Endothelial cell of umbilical vein (primary cell): ENCODE measurements around the gene MEGF10. TPM values are rescaled to one million over a fixed set of nuclear protein-coding genes. Genes with fewer than 3 reads are reported as not detected.

Source experiments
- BruUV-seq: library from RNA; stranded (reverse); fragments of 400-500 nt; replicated peaks from 2 replicates; lab custom pipeline; 2021; lab: Mats Ljungman, UMichigan
- CTCF ChIA-PET: fragments of 300-600, 350-600 bp; sonication (Branson Sonifier 250); formaldehyde crosslinking; loops from one replicate; lab custom pipeline; 2021; ENCODE audit warnings: antibody characterized with exemption, inconsistent platforms; lab: Charles Lee
- POLR2A ChIA-PET: fragments of 300-600, 350-600 bp; sonication (Branson Sonifier 250); formaldehyde crosslinking; loops from one replicate; lab custom pipeline; 2021; ENCODE audit warnings: antibody characterized with exemption, inconsistent platforms; lab: Charles Lee
- DNase-seq: peaks from one replicate; pipeline ENCODE4 v3.0.0-alpha.2; 2011; ENCODE audit warnings: low read depth, low spot score
- FAIRE-seq: peaks from 2 replicates; lab custom pipeline; 2011; peaks lifted over from hg19 to GRCh38; lab: Jason Lieb, UNC
- H2AFZ ChIP-seq: 2 replicates; pipeline ENCODE4 v1.6.0; 2012; ENCODE audit warnings: low read depth, low read length, control low read depth, inconsistent platforms
- H3K27ac ChIP-seq: 2 replicates; pipeline ENCODE4 v1.5.1; 2011; ENCODE audit warnings: low read depth, mild to moderate bottlenecking, control low read depth, low read length, moderate library complexity; ENCODE audit not compliant: insufficient read depth
- H3K27me3 ChIP-seq, 2 experiments: 2 replicates each; pipeline versions ENCODE4 v1.6.0 to v1.6.1; 2011; ENCODE audit warnings: low read length in 2 of 2, mixed read lengths in 1 of 2; ENCODE audit not compliant: control insufficient read depth in 2 of 2, insufficient read depth in 2 of 2
- H3K36me3 ChIP-seq, 2 experiments: 2 replicates in 1 of 2; 3 replicates in 1 of 2; pipeline ENCODE4 v1.5.1; 2011; ENCODE audit warnings: low read length in 2 of 2, mild to moderate bottlenecking in 1 of 2, moderate library complexity in 1 of 2; ENCODE audit not compliant: control insufficient read depth in 2 of 2, insufficient read depth in 2 of 2; ENCODE audit errors: extremely low read depth in 1 of 2
- H3K4me1 ChIP-seq: 3 replicates; pipeline ENCODE4 v1.5.1; 2011; ENCODE audit warnings: mild to moderate bottlenecking, low read length; ENCODE audit not compliant: control insufficient read depth, insufficient read depth; ENCODE audit errors: extremely low read depth
- H3K4me2 ChIP-seq: 2 replicates; pipeline ENCODE4 v1.6.1; 2011; ENCODE audit warnings: low read length, control low read depth, mixed read lengths; ENCODE audit not compliant: insufficient read depth
- H3K4me3 ChIP-seq, 3 experiments: fragments of 200-600 bp in 1 of 3; sonication (generic), shearing (Covaris generic) in 1 of 3; replicated peaks in 1 of 3; 2 replicates each; pipeline ENCODE4 v1.5.1; 2011 to 2016; ENCODE audit warnings: control low read depth in 3 of 3, low read length in 3 of 3, mild to moderate bottlenecking in 2 of 3, inconsistent platforms in 1 of 3, low read depth in 1 of 3, moderate library complexity in 1 of 3; ENCODE audit not compliant: insufficient read depth in 1 of 3
- H3K79me2 ChIP-seq: 2 replicates; pipeline ENCODE4 v1.6.0; 2012; ENCODE audit warnings: low read length, inconsistent platforms; ENCODE audit not compliant: control insufficient read depth, insufficient read depth
- H3K9ac ChIP-seq: replicated peaks from 2 replicates; pipeline ENCODE3; 2011; ENCODE audit warnings: low read length, control low read depth; ENCODE audit not compliant: insufficient read depth; ENCODE audit errors: extremely low read depth
- H3K9me1 ChIP-seq: replicated peaks from 3 replicates; pipeline ENCODE4 v1.6.0; 2011; ENCODE audit warnings: mild to moderate bottlenecking, low read length; ENCODE audit not compliant: control insufficient read depth, insufficient read depth; ENCODE audit errors: extremely low read depth
- H3K9me3 ChIP-seq: replicated peaks from 2 replicates; pipeline ENCODE4 v1.5.1; 2012; ENCODE audit warnings: low read length, inconsistent platforms; ENCODE audit not compliant: control insufficient read depth, insufficient read depth
- H4K20me1 ChIP-seq: replicated peaks from 2 replicates; pipeline ENCODE3; 2011; ENCODE audit warnings: mild to moderate bottlenecking, low read length; ENCODE audit not compliant: control insufficient read depth, insufficient read depth; ENCODE audit errors: extremely low read depth
- CTCF ChIP-seq, 2 donors: IDR thresholded peaks; 1 replicate in 1 of 2; 2 replicates in 1 of 2; pipeline ENCODE4 v1.5.1; 2011; ENCODE audit warnings: low read length in 2 of 2, mild to moderate bottlenecking in 2 of 2, moderate library complexity in 2 of 2, control low read depth in 1 of 2, inconsistent platforms in 1 of 2, low read depth in 1 of 2; ENCODE audit not compliant: insufficient read depth in 1 of 2; ENCODE audit errors: extremely low read depth in 1 of 2
- EZH2 ChIP-seq: IDR thresholded peaks from 2 replicates; pipeline ENCODE4 v1.6.1; 2012; ENCODE audit warnings: borderline replicate concordance, low read depth, mild to moderate bottlenecking, moderate library complexity, low read length, inconsistent platforms; ENCODE audit not compliant: severe bottlenecking
- FOS ChIP-seq: IDR thresholded peaks from 2 replicates; pipeline ENCODE4 v1.6.1; 2011; ENCODE audit warnings: mild to moderate bottlenecking, low read length, moderate library complexity, borderline replicate concordance; ENCODE audit not compliant: insufficient read depth
- GATA2 ChIP-seq: IDR thresholded peaks from 2 replicates; pipeline ENCODE4 v1.7.0; 2011; ENCODE audit warnings: low read depth, mild to moderate bottlenecking, moderate library complexity, mixed read lengths, low read length; ENCODE audit not compliant: insufficient read length, insufficient read depth
- JUN ChIP-seq: IDR thresholded peaks from 2 replicates; pipeline ENCODE4 v1.6.1; 2011; ENCODE audit warnings: borderline replicate concordance, low read depth; ENCODE audit not compliant: insufficient read length, insufficient read depth
- MAX ChIP-seq: IDR thresholded peaks from 2 replicates; pipeline ENCODE4 v1.6.1; 2011; ENCODE audit not compliant: insufficient read depth, insufficient read length
- MYC ChIP-seq: IDR thresholded peaks from one replicate; pipeline ENCODE4 v1.6.1; 2011; ENCODE audit warnings: mild to moderate bottlenecking, low read depth, low read length
- POLR2A ChIP-seq: IDR thresholded peaks from 2 replicates; pipeline ENCODE4 v1.6.1; 2012; ENCODE audit warnings: low read depth, mild to moderate bottlenecking, control low read depth, low read length
- POLR2AphosphoS5 ChIP-seq: IDR thresholded peaks from 2 replicates; pipeline ENCODE4 v1.6.1; 2012; ENCODE audit warnings: low read depth, mild to moderate bottlenecking, control low read depth, low read length, moderate library complexity; ENCODE audit not compliant: insufficient read depth
- dilution Hi-C: fragments of 300-500 bp; cut with MboI; formaldehyde crosslinking; loops from one replicate; pipeline ENCODE4 v1.15.0; 2019; ENCODE audit warnings: low sequenced_read_pairs; ENCODE audit not compliant: extremely low pct_ligation_motif_present
- intact Hi-C: fragments of 100-400 bp; cut with micrococcal nuclease; formaldehyde crosslinking; loops from one replicate; pipeline ENCODE4 v1.10.0; 2022
- polyA plus RNA-seq, 4 experiments: library from polyadenylated mRNA; depleted of rRNA in 3 of 4; stranded (reverse) in 3 of 4; unstranded in 1 of 4; fragments of >200 nt; gene quantifications; 2 replicates each; pipeline versions ENCODE4 v1.2.1 to v1.2.3, GENCODE V29; 2011 to 2012; ENCODE audit warnings: missing spikeins in 1 of 4
- total RNA-seq: library from RNA; stranded (reverse); gene quantifications from 2 replicates; pipeline ENCODE4 v1.2.3, GENCODE V29; 2021

The MEGF10 gene
- total and polyA plus RNA-seq, 2 donors (not counting 3 experiments of a cell fraction or from before 2014, with no cell fraction given) = 0.30 to 1.00 TPM

- ChIA-PET POLR2A (no interaction called here), CTCF (no interaction called here)
- H3K79me2 ChIP-seq = no peaks in the 10 kb centered on the region
- no peak overlapping the region for H3K4me2 ChIP-seq
- DNase-seq (no peak), FAIRE-seq (no peak)
- peaks cover 2 to 7% of the 10 kb centered on the region in 2 experiments for H3K27me3 ChIP-seq
- H3K36me3 ChIP-seq = no peaks in the 10 kb centered on the region
- no peaks in the 10 kb centered on the region for H3K9me1 ChIP-seq
- no peaks in the 10 kb centered on the region for H3K9me3 ChIP-seq
- TF ChIP-seq MYC (no peak), POLR2AphosphoS5 (no peak), CTCF (IDR thresholded peaks at IDR 0.05; ENCODE audit: extremely low read depth in 1 of 2, insufficient read depth in 1 of 2, low read depth in 1 of 2, low read length in 2 of 2) (no peak), POLR2A (no peak), EZH2 (no peak), GATA2 (no peak), JUN (no peak), FOS (no peak), MAX (no peak)
- H3K9ac ChIP-seq = no peak overlapping the region
- intact Hi-C loops (no loop called here), dilution Hi-C loops (no loop called here)
- H3K4me3 ChIP-seq = no peak overlapping the region
- no TSS peak for BruUV-seq
- H3K4me1 ChIP-seq = no peaks in the 10 kb centered on the region
- no peak overlapping the region for H3K27ac ChIP-seq
- no peaks in the 10 kb centered on the region for H4K20me1 ChIP-seq
- H2AFZ ChIP-seq = no peak overlapping the region
Observed at GRCh38 chr5:127402361-127402760, 111.8 kb downstream of the MEGF10 start.
